Stimulated activated CD4-positive, alpha-beta T cell treated with anti-CD3 and anti-CD28 coated beads, TNF-alpha, amount 100 ng/mL, for 48 hours (primary cell): ENCODE data around the gene CCDC33.

Experiments used
- DNase-seq, 3 donors: peaks; one replicate each; pipeline ENCODE4 v3.0.0-alpha.2; 2020; ENCODE audit warnings: low read depth in 3 of 3

The CCDC33 gene

GRCh38 chr15:74208901-74209559 lies 27.1 kb upstream of the CCDC33 start:
- no peak for DNase-seq

- no peak for DNase-seq
Measured at GRCh38 chr15:74209560-74209958, 26.6 kb upstream of the CCDC33 start.

DNA sequence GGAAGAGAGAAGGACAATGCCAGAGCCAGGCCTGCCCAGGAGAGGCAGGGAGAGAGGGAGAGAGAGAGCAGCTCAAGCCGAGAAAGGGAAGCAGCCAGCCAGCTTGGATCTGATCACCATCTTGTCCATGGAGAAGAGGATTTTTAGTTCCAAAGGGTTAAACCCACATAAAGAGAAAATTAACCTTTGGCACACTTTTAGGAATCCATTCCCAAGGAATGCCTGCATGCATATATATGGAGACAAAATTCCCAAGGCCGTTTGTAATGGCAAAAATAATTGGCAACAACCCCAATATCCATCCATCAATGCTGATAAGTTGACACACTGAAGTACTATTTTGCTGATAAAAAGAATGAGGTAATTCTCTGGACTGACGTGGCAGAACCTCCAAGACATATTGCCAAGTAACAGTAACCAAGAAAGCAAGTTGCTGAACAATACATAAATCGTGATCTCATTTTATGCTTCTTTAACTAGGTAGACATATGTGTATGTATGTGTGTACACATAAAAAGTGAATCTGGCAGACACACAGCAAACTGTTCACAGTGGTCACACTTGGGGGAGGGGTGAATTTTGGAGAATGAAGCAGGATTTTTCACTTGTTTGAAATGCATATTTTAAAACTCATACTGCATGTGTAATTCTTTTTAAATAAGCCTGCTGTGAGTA lies 26.0 kb upstream of the CCDC33 start:
- DNase-seq: no peak

- no peak for DNase-seq
Measured at GRCh38 chr15:74210729-74211128, 25.4 kb upstream of the CCDC33 start.

- DNase-seq: no peak
Measured at GRCh38 chr15:74211656-74212055, 24.5 kb upstream of the CCDC33 start.

DNA sequence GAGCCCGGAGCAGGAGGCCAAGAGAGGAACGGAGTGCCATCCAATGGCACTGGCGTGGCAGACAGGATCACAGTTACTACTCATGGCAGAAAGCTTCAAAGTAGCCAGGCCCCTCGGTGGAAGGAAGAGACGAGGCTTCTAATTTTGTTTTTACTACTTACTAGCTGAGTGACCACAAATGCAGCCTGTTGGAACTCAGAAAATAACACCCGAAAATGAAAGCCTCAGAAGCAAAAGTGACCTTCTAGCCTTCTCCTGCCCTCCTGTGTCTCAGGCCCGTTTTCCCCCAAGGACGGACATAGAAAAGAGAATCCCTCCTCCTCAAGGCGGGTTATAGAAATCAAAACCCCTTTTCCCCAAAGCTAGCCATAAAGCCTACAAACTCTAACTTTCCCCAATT lies 23.6 kb upstream of the CCDC33 start:
- DNase-seq: no peak

GRCh38 chr15:74213858-74214284 lies 22.3 kb upstream of the CCDC33 start:
- DNase-seq: no peak

- DNase-seq: no peak
Measured at GRCh38 chr15:74214324-74215021, 21.7 kb upstream of the CCDC33 start.

- DNase-seq: no peak
Measured at GRCh38 chr15:74215958-74216357, 20.2 kb upstream of the CCDC33 start.

DNA sequence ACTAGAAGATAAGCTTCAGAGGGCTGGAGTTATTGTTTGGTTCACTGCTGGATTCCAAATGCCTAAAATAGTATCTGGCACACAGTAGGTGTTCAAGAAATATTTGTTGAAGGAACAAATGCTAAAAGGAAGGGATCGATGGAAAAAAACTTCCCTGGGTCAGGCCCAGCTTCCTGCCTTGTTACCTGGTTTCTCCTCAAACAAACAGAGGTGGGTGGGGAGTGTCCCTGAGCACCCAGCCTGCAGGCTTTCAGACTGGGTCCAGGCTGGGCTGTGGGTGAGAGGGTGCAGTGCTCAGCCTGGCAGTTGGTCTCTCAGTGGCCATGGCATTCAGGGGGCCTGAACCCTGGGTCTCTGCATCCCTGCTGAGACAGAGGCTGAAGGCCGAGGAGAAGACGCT lies 19.2 kb upstream of the CCDC33 start:
- no peak for DNase-seq

DNA sequence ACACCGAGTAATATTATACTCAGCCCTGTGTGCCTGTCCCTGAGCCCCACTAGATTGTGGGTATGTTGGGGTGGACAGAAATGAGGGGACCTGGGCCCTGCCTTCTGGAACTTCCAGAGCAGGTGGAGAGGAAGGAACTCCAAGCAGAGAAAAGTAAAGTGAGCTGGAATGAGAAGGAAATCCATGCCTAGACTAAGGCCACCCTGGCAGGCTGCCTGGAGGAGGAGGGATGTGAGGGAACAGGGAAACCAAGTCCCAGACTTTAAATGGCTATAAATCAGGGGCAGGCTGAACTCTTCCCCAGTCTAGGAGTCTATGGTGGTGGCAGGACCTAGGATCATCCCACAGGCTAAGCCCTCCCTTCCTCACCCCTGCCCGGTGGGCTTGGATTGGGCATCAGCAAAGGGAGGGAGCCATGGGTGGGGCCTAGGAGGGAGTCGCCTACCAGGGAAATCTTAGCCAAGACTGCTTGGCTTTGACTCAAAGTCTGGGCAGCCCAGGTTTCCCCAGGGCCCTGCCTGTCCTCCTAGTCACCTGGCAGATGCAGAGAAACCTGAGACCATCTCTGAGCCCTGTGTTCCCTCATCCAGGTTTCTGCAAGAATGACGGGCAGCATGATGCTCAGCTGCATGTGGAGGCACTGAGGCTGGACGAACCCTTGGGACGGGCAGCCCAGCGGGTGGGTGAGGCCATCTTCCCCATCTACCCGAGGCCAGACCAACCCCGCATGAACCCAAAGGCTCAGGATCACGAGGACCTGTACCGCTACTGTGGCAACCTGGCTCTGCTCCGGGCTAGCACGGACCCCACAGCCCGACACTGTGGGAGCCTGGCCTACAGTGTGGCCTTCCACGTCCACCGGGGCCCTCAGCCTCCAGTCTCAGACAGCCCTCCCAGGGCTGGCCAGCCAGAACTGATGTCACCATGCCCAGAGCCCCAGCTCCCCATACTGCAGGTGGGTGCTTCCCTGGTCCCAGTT lies 17.9 kb upstream of the CCDC33 start:
- DNase-seq: no peak

- DNase-seq: no peak
Measured at GRCh38 chr15:74220475-74221248, 15.5 kb upstream of the CCDC33 start.

DNA sequence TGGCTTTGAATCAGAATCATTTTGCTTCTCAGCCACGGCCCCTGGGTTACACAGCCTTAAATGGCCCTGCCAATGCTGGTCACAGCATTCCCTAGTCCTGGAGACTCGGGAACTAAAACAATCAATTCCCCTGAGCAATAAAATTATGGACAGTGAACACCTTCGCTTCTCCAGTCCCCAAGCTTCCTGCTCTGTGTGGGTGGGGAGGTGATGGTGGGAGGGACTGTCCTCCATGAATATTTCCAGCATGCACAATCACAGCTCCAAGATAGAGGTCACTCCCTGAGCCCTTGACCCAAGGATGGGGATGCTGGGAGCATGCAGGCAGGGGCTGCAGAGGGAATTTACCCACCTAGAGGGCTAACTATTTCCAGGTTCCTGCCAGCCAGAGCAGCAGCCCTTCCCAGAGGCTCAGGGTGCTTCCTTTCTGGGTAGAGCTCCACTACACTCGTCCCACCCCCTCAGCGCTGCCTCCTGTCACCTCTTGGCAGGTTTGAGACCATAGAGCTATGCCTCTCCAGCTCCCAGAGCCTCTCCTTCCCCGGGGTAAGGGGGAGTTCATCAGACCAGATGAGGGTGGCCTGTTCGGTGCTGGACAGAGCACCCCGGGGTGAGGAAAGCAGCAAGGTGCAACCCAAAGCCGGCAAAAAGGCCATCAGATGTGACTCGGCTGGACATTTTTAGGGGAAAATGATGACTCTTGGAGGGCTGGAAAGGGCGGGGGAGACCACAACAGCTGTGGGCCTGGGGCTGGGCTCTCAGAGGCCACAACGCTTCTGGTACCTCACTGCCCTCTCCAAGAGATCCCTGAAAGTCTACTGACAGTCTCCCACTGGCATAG lies 14.5 kb upstream of the CCDC33 start:
- no peak for DNase-seq

GRCh38 chr15:74222240-74223119 lies 13.6 kb upstream of the CCDC33 start:
- no peak for DNase-seq

DNA sequence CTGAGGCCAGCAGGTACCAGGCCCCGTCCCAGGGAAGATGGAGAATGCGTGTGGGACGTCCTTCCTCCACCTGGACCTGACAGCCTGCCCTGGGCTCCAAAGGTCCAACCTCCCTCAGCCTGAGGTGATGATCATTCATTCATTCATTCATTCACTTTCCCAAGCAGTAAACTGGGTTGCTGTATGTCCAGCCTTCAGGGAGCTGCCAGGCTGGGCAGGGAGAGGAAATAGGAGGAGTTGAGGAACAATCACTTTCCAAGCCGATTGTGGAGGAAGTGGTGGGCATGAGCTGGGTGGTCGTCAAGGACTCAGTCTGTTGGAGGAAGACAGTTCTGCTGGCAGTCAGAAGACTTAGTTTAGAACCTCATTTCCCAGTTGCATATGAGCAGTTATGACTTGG lies 10.2 kb upstream of the CCDC33 start:
- no peak for DNase-seq

GRCh38 chr15:74226761-74227540 lies 9.2 kb upstream of the CCDC33 start:
- DNase-seq: no peak

DNA sequence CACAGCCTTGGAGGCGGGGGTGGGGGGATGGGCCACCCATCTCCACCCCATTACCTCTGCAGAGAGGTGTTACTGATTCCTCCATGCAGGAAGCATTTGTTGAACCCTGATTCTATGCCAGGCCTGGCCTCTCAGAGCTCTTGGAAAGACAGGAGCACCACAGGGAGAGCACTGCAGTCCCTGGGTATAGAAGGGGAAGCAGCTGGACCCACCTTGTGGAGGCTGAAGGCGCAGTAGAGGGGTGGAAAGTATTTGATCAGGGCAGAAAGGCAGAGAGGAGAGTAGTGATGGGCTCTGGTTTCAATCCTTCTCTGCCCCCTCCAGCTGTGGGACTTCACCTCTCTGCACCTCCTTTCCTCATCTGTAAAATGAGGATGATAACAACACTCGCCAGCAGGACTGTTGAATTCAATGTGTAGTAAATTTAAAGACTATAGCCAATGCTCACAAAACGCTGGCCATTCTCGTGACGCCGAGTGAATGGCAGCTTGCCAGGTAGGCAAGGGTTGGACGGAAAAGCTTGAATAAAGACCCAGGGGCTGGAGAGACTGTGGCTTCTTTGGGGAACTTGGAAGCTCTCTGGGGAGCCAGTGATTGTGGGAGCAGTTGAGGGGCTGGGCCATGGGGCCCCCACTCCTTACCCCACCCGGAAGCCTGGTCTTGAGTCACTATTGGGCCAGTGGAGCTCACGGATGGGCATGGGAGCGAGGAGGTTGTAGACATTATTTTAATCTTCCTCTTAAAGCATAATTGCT lies 8.0 kb upstream of the CCDC33 start:
- DNase-seq: no peak

DNA sequence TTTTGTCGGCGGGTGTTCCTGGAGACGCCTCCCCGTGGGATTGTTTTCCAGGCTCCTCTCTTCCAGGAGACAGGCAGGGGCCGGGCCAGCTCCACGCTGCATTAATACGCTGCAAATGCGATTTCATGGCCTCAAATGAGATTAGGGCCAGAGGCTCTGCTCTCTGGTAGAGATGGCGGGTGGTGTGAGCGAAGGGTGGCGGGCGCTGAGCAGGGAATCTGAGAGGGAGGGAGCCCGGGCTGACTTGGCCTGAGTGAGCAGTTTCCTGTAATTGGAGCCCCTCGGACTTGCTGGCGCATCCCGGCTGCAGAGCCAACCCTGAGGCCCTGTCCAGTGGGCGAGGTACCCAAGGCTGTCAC lies 7.4 kb upstream of the CCDC33 start:
- no peak for DNase-seq
